ENCODE measurements around the gene OR51I2.

OR51I2 gene

GRCh38 chr11:5449023-5449422 lies at the start of gene OR51I2:
OR51I2 (plus strand) TSS chr11:5449323; CDS start chr11:5453489, 4,166 bp downstream.
- DNase-seq (ENCODE audit: low read depth, low spot score), result no peak

GRCh38 chr11:5405173-5405572 lies 44.0 kb upstream of the OR51I2 start:
- no peak for DNase-seq (ENCODE audit: low read depth, low spot score)

GRCh38 chr11:5420993-5421392 lies 28.1 kb upstream of the OR51I2 start:
- DNase-seq (ENCODE audit: low read depth, low spot score), result no peak

- DNase-seq (ENCODE audit: low read depth, low spot score), result no peak
Measured at GRCh38 chr11:5421811-5422210, 27.3 kb upstream of the OR51I2 start, which contains the start of gene OR51Q1. OR51Q1 (plus strand) TSS chr11:5422111; CDS start chr11:5422201, 90 bp downstream.

- DNase-seq (ENCODE audit: low read depth, low spot score), result no peak
Measured at GRCh38 chr11:5423131-5423530, 26.0 kb upstream of the OR51I2 start.

- no peak for DNase-seq (ENCODE audit: low read depth, low spot score)
Measured at GRCh38 chr11:5441414-5441813, 7.7 kb upstream of the OR51I2 start, which contains the start of gene OR51I1. OR51I1 (minus strand) TSS chr11:5441514; CDS start chr11:5441514, 0 bp downstream.

- DNase-seq (ENCODE audit: low read depth, low spot score), result no peak
Measured at GRCh38 chr11:5443835-5444393, 5.2 kb upstream of the OR51I2 start.

- no peak for DNase-seq (ENCODE audit: low read depth, low spot score)
Measured at GRCh38 chr11:5449432-5449831, 309 bp downstream of the OR51I2 start.

GRCh38 chr11:5460983-5461621 lies 12.0 kb downstream of the OR51I2 start:
- no peak for DNase-seq (ENCODE audit: low read depth, low spot score)

GRCh38 chr11:5467527-5467926 lies 18.4 kb downstream of the OR51I2 start:
- no peak for DNase-seq (ENCODE audit: low read depth, low spot score)

- DNase-seq (ENCODE audit: low read depth, low spot score), result no peak
Measured at GRCh38 chr11:5473921-5474320, 24.8 kb downstream of the OR51I2 start.

GRCh38 chr11:5476186-5476819 lies 27.2 kb downstream of the OR51I2 start:
- peak; percentile 15 for DNase-seq (ENCODE audit: low read depth, low spot score)

GRCh38 chr11:5486003-5486402 lies 36.9 kb downstream of the OR51I2 start:
- DNase-seq (ENCODE audit: low read depth, low spot score), result no peak

GRCh38 chr11:5486421-5486820 lies 37.3 kb downstream of the OR51I2 start:
- DNase-seq (ENCODE audit: low read depth, low spot score), result no peak

- DNase-seq (ENCODE audit: low read depth, low spot score), result no peak
Measured at GRCh38 chr11:5488385-5488784, 39.3 kb downstream of the OR51I2 start, which contains the start of gene OR52D1. OR52D1 (plus strand) TSS chr11:5488685; CDS start chr11:5488707, 22 bp downstream.

- no peak for DNase-seq (ENCODE audit: low read depth, low spot score)
Measured at GRCh38 chr11:5488798-5489399, 39.8 kb downstream of the OR51I2 start.

- DNase-seq (ENCODE audit: low read depth, low spot score), result no peak
Measured at GRCh38 chr11:5489576-5490357, 40.6 kb downstream of the OR51I2 start.

- DNase-seq (ENCODE audit: low read depth, low spot score), result no peak
Measured at GRCh38 chr11:5499671-5500070, 50.5 kb downstream of the OR51I2 start.

GRCh38 chr11:5500393-5500801 lies 51.3 kb downstream of the OR51I2 start:
- no peak for DNase-seq (ENCODE audit: low read depth, low spot score)

- DNase-seq (ENCODE audit: low read depth, low spot score), result no peak
Measured at GRCh38 chr11:5504403-5504921, 55.3 kb downstream of the OR51I2 start.

GRCh38 chr11:5505363-5506048 lies 56.4 kb downstream of the OR51I2 start:
- no peak for DNase-seq (ENCODE audit: low read depth, low spot score)
